Transverse colon (tissue), 4 donors: Measurements from ENCODE around the gene JSRP1.

ENCODE experiments used
- CTCF ChIP-seq, 5 experiments: fragments of 200-600 bp in 3 of 5; fragments of 450-650 bp in 2 of 5; sonication (generic) in 3 of 5; IDR thresholded peaks; 1 replicate in 2 of 5; 2 replicates in 3 of 5; pipeline ENCODE4 v1.5.1; 2016 to 2017; ENCODE audit warnings: antibody characterized with exemption in 5 of 5, inconsistent platforms in 3 of 5, mild to moderate bottlenecking in 2 of 5, moderate library complexity in 1 of 5
- POLR2A ChIP-seq: fragments of 450-650 bp; IDR thresholded peaks from one replicate; pipeline ENCODE4 v1.6.1; 2016; ENCODE audit warnings: antibody characterized with exemption, mild to moderate bottlenecking, moderate library complexity
- POLR2AphosphoS5 ChIP-seq, 3 donors: sonication (generic); formaldehyde crosslinking; IDR thresholded peaks; one replicate each; pipeline ENCODE4 v1.6.1; 2016; ENCODE audit warnings: antibody characterized with exemption in 3 of 3

GRCh38 chr19:2288818-2289713, 32.8 kb upstream of the JSRP1 start:
- no peak for TF ChIP-seq CTCF (IDR thresholded peaks at IDR 0.05)
- TF ChIP-seq POLR2AphosphoS5 (IDR thresholded peaks at IDR 0.05) = no peak
- no peak for TF ChIP-seq POLR2A
